Activated CD4-positive, alpha-beta T cell treated with anti-CD3 and anti-CD28 coated beads, Interleukin-2, amount 50 U/mL, for 1 hour (primary cell): Measurements from ENCODE around the gene PMF1.

Source experiments
- DNase-seq: peaks from one replicate; pipeline ENCODE4 v3.0.0-alpha.2; 2020

Gene PMF1

DNA sequence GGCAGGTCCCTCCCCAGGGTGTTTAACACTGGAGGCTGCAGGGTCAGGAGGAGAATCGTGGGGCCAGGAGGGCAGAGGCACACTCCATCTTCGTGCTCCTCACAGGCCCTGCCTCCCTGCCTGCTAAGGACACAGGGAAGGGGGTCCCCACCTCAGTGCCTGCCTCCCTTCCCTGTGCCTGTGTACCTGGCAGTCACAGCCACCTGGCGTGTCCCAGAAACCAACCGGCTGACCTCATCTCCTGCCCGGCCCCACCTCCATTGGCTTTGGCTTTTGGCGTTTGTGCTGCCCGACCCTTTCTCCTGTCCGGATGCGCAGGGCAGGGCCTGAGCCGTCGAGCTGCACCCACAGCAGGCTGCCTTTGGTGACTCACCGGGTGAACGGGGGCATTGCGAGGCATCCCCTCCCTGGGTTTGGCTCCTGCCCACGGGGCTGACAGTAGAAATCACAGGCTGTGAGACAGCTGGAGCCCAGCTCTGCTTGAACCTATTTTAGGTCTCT is 28.6 kb downstream of the PMF1 start:
- peak; percentile 16 for DNase-seq

- no peak for DNase-seq
Observed at GRCh38 chr1:156241926-156242325, 29.1 kb downstream of the PMF1 start, which contains the start of gene BGLAP. Gene BGLAP, plus strand, starts transcription at chr1:156242184. Its CDS starts 48 bp downstream, at chr1:156242232.

DNA sequence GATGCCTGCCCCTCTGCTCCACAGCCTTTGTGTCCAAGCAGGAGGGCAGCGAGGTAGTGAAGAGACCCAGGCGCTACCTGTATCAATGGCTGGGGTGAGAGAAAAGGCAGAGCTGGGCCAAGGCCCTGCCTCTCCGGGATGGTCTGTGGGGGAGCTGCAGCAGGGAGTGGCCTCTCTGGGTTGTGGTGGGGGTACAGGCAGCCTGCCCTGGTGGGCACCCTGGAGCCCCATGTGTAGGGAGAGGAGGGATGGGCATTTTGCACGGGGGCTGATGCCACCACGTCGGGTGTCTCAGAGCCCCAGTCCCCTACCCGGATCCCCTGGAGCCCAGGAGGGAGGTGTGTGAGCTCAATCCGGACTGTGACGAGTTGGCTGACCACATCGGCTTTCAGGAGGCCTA is 29.9 kb downstream of the PMF1 start:
- DNase-seq, result no peak

DNA sequence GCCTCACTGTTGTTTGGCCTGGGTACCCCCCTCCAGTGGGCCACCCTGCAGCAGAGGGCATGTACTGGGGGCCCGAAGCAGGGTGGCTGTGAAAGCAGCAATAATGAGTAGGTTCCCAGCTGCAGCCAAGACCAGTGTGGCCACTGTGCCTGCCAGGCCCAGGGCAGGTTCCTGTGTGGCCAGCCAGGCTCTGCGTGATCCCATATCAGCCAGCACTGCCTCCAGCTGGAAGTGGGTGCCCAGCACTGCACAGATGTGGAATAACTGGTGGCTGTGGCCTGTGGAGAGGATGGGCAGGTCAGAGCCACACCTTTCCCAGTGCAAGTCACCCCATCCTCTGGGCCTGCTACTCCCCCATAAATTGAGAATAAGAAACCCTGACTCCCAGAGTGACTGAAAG is 31.3 kb downstream of the PMF1 start:
- no peak for DNase-seq

DNA sequence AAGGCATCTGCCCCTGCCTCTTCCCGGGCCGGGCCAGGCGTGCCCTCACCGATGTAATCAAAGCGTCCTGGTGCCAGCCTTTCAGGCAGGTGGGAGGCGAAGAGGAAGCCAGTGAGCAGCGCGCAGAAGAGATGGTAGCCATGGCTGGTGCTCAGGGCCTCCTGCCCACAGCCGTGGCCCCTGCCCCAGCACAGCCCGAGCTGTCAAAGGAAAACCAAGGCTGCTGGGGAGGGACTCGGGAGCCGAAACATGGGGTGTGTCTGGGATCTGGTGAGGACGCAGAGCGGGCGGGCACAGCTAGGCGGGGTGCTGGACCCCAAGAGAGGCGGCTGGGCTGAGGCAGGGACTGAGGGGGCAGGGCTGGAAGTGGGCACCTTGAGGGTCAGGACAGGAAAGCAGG is 31.9 kb downstream of the PMF1 start:
- no peak for DNase-seq

DNA sequence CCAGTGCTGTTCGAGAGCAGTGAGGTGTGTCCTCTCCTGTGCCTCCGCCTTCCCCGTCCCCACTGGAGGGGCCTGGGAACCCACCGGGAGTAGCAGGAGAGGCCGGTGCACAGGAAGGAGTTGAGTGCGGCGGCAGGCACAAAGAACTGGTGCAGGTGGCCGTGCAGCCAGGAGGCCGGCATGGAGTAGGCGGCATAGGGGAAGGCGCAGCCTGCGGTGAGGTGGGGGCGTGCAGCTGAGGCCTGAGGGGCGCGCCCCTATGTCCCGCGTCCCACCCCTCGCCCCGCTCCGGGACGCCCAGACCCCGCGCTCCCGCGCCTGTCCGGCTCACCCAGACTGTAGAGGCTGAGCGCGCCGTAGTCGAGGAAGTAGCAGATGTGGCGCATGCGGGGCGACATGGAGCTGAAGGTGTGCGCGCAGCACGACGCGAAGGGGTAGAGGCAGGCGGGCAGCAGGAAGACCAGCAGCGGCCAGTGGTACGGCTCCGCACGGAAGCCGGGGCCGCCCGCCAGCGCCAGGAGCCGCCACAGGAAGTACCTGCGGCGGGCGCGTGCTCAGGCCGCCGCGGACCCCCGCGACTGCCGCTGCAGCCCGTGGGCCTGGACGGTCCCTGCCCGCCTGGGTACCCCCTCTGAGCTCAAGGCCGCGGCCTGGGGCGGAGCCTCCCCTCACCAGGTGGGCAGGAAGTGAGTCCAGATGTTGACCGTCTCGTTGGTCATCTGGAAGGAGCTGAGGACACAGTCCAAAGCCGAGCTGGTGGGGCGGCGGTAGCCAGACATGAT is 32.8 kb downstream of the PMF1 start:
- DNase-seq, result peak; percentile 36

DNA sequence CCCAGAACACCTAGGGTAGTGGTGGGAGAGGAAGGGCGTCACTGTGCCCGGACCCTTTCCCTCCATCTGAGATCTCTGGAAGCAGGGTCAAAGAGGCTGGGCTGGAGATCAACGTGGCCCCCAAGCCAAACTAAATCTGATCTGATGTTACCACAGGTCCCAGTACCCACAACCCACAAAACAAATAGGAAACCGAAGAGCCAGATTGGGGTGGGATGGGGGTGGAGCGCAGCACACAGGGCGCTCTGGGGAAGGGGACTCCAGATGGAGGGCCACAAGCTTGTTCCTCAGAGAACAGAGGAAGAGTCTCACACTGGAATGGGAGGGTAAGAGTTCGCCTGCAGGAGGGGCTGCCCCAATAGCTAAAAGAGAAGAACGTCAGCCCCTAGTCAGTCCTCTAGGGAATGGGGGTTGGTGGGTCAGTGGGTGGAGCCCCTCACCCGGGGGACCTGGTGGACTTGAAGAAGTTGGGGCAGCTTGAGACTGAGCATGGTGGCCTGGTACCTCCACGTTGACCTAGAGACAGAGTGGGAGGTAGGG is 33.5 kb downstream of the PMF1 start:
- DNase-seq, result no peak

DNA sequence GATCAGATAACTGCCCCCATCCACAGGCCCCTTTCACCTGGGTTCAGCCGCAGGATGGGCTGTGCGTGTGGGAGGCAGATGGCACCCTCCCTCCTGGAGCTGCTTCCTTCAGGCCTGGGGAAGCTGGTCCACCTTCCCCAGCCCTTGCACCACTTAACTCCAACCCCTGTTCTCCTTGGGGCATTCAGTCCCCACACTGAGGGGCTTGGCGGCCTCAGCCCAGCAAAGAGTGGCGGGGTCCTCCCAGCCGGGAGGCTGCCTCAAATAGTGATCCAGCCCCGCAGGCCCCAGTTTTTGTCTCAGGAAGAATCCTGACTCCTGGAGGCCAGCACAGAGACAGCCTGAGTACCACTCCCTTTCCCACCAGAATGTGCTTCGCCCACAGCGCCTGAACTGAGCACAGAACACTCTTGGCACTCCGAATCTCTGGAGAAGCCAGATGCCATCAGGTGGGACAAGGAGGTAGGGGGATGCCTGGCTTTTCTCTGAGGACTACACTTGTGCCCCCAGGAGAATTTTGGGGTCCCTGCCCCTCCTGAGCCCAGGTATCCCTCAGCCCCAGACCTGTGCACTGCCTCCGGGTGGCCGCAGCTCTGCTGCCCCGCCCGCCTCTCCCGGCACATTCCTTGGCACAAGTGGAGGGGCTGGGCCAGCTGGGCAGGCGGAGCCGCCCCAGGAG is 34.1 kb downstream of the PMF1 start:
- no peak for DNase-seq

- no peak for DNase-seq
Observed at GRCh38 chr1:156247460-156248322, 34.9 kb downstream of the PMF1 start, which contains the start of gene PAQR6. Gene PAQR6, minus strand, starts transcription at chr1:156248056. Its CDS starts 1,325 bp downstream, at chr1:156246731.

DNA sequence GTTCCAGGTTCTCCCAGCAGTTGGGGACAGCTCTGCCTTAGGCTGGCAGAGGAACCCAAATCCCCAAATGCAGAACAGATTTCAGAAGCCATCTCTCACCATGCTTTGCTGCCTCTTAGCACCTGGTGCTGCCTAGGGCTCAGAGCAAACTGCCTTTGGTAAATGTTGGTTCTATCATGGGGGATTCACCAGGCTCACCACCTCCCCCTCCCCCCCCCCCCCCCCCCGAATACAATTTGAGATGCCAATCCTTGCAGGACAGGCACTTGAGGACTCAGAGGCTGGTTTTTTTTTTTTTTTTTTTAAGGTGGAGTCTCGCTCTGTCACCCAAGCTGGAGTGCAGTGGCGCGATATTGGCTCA is 35.5 kb downstream of the PMF1 start:
- no peak for DNase-seq

- DNase-seq, result no peak
Observed at GRCh38 chr1:156249593-156249992, 36.8 kb downstream of the PMF1 start.

DNA sequence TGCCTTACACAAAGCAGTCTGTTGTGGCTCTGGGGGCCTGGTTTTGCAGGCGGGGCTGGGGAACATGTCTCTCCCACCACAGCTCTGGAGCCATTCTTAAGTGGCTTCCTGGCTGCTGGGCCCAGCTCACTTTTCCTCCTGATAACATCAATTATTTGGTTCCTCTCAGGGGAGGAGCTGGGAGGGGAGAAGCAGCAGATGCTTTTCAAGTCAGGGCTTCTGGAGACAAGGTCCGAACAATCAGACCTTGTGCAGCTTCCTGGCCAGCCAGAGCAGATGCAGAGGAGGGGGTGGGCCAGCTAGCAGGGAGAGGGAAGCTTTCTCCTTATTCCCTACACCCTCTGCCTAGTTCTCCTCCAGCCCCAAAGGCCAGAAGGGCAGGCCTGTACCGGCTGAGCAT is 38.7 kb downstream of the PMF1 start:
- no peak for DNase-seq

- DNase-seq, result no peak
Observed at GRCh38 chr1:156253634-156254033, 40.8 kb downstream of the PMF1 start.

DNA sequence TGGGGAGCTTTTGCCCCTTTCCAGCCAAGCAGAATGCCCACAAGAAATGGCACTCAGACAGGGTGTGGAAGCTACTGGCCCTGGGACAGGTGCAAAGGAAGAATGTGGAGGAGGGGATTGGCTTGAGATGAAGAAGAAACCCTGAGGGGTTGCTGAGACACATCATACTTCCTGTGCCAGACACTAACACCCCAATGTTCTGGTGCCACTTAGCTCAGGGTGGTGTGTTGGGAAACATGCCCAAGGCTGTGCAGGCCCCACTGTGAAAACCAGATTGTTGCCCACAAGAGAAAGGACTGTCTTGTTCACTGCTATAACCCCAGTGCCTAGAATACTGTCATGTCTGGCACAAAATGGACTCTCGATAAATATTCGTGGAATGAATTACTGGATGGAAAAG is 44.9 kb downstream of the PMF1 start:
- DNase-seq, result no peak

DNA sequence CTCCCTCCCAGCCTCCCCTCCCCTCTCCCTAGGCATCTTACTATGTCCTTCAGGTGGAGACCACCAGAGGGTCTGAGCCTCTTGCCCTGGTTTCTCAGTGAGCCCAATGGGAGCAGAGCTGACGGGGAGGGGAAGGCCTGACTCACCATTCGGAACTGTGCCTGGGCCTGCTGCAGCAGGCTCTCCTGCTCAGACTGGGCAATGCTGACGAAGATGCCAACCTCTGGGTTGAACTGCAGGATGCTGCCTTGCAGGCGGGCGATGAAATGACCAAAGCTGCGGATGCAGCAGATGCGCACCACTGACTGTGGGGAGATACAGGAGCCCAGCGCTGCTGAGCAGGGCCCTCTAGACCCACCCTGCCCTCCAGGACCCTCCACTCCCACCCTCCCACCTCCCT is 46.1 kb downstream of the PMF1 start:
- DNase-seq, result no peak

GRCh38 chr1:156259805-156260204 is 47.0 kb downstream of the PMF1 start:
- DNase-seq, result no peak

DNA sequence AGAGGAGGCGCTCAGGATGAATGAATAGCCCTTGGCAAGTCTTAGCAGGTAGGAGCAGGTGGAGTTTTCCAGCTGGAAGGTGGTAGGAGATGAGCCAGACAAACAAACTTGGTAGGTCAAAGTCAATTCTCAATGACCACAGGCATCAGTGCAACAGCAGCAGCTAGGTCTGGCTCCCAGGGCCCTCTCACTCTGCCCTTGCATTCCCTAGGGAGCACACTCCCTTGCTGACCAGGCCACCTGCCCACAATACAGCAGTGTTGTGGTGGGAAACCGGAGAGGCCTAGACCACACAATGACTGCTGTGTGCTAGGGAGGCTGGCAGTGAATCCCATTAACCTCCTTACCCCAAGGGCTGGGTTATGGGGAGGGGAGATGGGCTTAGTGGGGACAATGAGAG is 48.1 kb downstream of the PMF1 start:
- no peak for DNase-seq

DNA sequence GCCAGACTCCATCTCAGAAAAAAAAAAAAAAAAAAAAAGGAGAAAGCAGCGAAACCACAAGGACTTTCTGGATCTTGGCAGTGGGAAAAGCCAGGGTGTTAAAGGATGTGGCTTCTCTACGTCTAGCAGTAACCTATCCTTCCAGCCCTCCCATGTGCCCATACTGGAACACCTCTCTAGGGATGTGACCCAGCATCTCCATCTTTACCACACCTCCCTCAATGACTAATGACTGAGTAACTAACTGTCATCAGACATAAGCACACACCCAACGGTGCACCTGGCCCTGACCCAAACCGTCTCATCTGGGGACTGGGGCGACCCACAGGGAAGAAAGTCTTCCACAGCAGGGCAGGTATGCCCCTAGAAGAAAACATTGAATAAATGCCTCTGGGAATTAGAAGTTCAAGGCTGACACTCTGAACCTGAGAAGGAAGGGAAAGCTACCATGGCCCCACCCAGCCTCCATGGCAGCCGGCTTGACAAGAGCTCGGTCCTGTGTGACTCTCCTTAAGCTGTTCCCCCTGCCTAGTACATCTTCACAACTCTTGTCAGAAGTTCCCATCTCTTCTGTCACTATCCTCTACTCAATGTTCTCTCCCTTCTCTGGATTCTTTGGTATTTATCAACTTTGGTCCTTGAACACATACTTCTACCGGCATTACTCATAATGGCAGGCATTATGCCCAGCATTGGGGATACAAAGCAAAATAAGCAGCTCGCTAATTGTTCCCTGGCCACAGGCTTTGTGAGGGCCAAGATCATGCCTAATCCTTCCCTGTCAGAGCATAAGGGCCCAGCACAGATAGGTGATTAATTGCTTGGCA is 49.9 kb downstream of the PMF1 start:
- no peak for DNase-seq

GRCh38 chr1:156263288-156263655 is 50.5 kb downstream of the PMF1 start:
- DNase-seq, result no peak

DNA sequence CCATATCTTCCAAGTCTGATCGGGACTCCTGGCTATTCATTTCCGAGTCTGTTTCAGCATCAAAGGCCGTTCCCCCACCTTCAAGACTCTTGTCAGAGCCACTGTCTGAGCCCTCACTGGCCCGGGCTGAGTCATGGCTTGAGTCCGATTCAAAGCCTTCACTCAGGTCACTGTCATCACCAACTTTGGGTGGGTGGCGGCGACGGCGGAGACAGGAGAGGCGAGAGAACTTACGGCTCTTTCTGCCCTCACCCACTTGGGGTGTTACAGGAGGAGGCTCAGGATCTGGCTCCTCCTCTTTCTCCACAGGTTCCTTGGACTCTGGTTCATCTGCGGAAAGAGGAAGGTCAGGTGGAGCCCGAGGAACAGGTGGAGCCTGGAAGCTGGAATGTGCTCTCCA is 53.2 kb downstream of the PMF1 start:
- no peak for DNase-seq

DNA sequence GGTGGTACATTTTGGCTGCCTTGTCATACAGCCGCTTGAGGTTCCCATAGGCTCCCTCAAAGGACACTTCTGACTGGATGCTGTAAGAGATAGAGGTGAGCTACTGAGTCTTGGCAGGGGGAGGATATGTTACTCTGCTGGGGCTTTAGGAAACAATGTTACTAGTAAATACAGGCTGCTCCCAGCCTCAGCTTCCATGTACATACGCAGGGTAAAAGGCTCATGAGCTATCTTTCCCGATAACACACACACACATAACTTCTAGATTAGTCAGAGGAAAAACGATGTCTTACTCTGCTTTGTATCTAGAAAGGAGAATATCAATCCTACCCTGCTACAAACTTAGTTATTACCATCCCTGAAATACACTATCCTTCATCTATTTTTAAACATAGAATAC is 55.5 kb downstream of the PMF1 start:
- no peak for DNase-seq

GRCh38 chr1:156270314-156270713 is 57.5 kb downstream of the PMF1 start:
- no peak for DNase-seq
